Measurements from ENCODE around the gene UCK2.

UCK2 gene

DNA sequence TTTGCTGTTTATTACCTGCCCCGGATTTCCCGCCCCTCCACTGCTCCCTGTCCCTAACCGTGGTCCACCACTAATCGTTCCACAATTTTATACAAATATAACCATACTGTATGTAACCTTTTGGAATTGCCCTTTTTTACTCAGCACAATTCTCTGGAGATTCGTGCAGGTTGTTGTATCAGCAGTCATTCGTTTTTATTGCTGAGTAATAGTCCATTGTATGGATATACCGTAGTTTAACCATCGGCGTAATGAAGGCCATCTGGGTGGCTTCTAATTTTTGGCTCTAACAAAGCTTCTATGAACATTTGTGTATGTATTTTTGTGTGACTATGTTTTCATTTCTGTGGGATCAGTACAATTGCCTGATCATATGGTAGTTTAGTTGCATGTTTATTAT, 50.0 kb downstream of the UCK2 start:
- in situ Hi-C loops (cut with MboI; ENCODE audit: low sequenced_read_pairs) = no loop called here

- in situ Hi-C loops (cut with MboI; ENCODE audit: low sequenced_read_pairs) = no loop called here
These were observed 50.6 kb downstream of the UCK2 start for GRCh38 chr1:165877940-165878556.

GRCh38 chr1:165879946-165880345, 52.5 kb downstream of the UCK2 start:
- in situ Hi-C loops (cut with MboI; ENCODE audit: low sequenced_read_pairs) = no loop called here

- in situ Hi-C loops (cut with MboI; ENCODE audit: low sequenced_read_pairs) = no loop called here
These were observed 53.6 kb downstream of the UCK2 start for GRCh38 chr1:165880993-165881392.

DNA sequence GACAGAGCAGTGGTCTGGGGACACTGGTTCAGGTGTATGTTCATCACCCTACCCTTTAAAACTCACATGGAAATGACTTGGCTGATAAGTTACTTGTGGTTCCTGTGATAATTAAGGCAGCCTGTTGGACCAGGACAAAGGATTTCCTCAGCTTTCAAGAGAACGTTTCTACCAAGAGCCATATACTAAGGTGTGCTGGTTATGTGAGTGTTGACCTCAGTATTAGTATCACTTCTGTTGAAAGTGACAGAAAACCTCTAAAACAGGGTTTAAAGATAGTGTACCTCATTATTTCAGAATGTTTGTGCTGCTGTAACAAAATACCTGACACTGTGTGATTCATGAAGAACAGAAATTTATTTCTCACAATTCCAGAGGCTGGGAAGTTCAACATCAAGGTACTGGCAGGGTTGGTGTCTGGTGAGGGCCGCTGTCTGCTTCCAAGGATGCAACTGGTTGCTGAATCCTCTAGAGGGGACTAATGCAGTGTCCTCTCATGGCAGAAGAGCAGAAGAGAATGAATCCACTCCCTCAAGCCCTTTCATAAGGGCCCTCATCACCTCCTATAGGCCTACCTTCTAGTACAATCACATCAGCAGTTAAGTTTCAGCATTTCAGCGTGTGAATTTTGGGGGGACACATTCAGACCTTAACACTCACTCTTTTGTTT, 54.9 kb downstream of the UCK2 start:
- in situ Hi-C loops (cut with MboI; ENCODE audit: low sequenced_read_pairs) = no loop called here

- in situ Hi-C loops (cut with MboI; ENCODE audit: low sequenced_read_pairs) = no loop called here
These were observed 55.6 kb downstream of the UCK2 start for GRCh38 chr1:165883056-165883455.

DNA sequence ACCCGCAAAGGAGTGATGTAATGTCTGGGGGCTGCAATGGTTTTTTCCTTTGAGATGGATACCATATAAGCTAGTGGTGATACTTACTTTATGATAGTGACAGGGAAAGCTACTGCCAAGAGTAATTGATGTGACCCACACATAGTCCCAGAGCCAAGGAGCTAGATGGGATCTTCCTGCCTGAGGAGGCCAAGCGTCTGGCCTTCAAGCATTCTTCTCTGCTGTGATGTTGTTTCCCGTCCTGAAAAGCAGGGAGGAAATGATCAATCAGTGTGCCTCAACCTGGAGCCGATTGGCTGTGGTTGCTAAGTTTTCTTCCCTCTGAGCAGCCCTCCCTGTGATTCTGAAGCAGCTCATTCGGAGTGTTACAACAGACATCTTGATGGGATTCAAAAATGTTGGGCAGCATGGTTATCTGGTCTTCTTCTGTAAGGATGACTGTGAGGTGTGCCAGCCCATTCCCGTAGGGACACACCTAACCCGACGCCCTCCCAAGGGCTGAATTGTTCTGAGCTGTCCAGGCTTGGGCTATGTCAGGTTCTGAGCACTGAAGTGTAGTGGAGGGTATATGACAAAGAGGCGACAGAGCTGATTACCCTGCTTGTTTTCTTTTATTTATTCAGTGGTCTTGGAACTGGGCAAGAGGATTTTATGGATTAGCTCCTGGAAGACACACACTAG, 56.7 kb downstream of the UCK2 start:
- in situ Hi-C loops (cut with MboI; ENCODE audit: low sequenced_read_pairs) = no loop called here

DNA sequence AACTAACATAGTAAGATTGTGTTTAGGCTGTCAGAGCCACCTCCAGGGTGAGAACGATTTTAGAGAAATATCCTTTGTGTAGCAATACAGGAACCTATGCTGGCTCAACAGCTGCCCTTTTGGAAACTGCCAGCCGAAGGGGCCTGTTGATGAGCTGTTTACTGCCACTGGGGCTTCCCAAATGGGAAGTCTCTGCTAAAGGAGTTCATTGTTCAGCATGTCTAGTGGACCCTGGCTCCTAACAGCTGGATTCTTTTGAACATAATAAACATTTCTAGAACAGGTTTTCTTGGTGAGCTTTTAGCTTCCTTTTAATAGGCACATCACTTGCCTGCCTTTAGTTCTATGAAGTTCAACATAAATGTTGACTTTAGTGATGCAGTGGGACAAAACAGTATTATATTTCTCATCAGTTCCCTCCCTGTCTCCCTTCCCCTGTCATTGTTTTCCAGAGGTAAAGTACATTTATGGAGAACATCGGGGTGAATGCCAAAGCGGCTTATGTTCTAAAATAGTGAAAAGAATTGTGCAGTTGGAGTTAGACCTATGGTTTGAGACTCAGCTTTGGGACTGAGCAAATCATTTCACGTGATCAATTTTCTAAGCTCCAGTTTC, 57.4 kb downstream of the UCK2 start:
- in situ Hi-C loops (cut with MboI; ENCODE audit: low sequenced_read_pairs) = no loop called here

- in situ Hi-C loops (cut with MboI; ENCODE audit: low sequenced_read_pairs) = no loop called here
These were observed 57.9 kb downstream of the UCK2 start for GRCh38 chr1:165885305-165885694.

DNA sequence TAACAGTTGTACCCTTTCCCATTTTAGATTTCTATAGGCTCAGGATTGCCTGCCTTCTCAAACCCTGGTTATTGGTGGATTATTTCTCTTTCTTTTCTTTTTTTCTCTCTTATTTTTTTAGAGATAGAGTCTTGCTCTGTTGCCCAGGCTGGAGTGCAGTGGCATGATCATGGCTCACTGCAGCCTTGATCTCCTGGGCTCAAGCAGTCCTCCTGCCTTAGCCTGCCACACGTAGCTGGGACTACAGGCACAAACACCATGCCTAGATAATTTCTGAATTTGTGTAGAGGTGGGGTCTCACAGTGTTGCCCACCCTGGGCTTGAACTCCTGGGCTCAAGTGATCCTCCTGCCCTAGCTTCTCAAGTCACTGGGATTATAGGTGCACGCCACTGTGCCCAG, 58.8 kb downstream of the UCK2 start:
- in situ Hi-C loops (cut with MboI; ENCODE audit: low sequenced_read_pairs) = no loop called here

DNA sequence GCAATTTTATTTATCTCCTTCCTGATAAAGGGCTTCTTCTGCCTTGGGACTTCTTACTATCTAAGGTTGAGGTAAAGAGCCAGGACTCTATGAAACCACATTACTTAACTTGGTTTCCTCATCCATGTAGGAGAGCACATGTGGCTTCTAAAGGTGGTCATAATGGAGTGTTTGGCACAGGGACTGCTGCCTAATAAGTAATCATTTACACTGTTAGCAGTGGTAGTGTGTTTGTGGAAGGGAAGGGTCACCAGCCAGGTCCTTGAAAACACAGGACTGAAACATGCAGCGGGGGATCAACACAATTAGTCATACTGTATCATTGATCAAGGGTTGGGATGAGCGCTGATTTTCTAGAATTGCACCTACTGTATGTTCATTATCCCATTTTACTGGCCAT, 59.6 kb downstream of the UCK2 start:
- in situ Hi-C loops (cut with MboI; ENCODE audit: low sequenced_read_pairs) = no loop called here

- in situ Hi-C loops (cut with MboI; ENCODE audit: low sequenced_read_pairs) = no loop called here
These were observed 60.6 kb downstream of the UCK2 start for GRCh38 chr1:165887877-165888551.

GRCh38 chr1:165888552-165888920, 61.1 kb downstream of the UCK2 start:
- in situ Hi-C loops (cut with MboI; ENCODE audit: low sequenced_read_pairs) = no loop called here

- in situ Hi-C loops (cut with MboI; ENCODE audit: low sequenced_read_pairs) = no loop called here
These were observed 63.3 kb downstream of the UCK2 start for GRCh38 chr1:165890684-165891083.

GRCh38 chr1:165891111-165891860, 63.9 kb downstream of the UCK2 start:
- in situ Hi-C loops (cut with MboI; ENCODE audit: low sequenced_read_pairs) = no loop called here

DNA sequence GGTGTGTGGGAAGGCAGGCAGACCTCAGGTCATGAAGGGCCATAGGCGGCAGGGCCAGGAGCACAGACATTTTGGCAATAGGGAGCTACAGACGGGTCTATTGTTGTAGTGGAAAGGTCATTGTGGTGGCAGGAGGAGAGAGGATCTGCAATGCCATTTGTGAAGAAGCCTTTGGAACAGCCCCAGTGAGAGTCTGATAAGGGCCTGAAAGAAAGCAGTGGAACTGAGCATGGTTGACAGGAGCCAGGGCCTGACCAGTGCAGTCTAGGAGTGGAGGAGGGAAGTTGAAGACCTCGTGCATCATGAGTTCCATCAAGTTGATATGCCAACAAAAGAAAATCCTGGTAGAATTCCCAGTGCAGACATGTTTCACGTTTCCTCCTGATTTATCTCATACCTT, 65.5 kb downstream of the UCK2 start:
- in situ Hi-C loops (cut with MboI; ENCODE audit: low sequenced_read_pairs) = no loop called here

DNA sequence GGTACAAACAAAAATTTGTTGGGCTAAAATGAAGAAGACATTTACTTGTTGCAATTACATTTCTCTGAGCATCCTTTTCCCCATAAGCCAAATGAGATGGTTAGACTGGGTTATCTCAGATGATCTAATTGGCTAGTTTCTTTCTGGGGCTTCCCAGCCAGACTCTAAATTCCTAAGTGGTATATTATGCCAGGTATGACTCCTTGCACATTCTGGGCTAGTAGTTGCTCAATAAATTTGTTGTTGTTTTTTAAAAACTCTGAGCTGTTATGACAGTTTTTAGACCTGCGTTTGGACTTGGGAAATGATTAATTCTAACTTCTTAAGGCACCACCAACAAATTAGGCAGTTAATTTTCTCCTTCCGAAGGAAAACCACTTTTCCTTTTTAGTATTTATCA, 66.1 kb downstream of the UCK2 start:
- in situ Hi-C loops (cut with MboI; ENCODE audit: low sequenced_read_pairs) = no loop called here

- in situ Hi-C loops (cut with MboI; ENCODE audit: low sequenced_read_pairs) = no loop called here
These were observed 67.2 kb downstream of the UCK2 start for GRCh38 chr1:165894591-165894990.

DNA sequence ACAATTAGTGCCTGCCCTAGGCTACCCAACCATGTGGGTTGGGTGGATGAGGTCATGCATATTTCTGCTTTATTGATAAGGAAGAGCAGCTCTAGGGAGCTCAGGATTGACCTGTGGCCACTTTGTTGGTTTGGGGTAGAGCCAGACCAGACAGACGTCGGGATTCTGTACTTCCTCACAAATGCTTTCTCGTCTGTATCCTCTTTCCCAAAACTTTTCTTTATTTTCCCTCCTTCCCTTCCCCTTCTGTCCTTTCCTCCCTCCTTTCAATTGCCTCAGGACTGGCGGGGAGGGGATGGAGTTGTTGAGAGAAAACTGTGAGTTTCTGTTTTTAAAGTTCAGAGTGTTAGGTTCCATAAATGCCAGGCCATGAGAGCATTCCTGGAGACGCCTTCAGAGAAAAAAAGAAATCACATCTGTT, 68.0 kb downstream of the UCK2 start:
- in situ Hi-C loops (cut with MboI; ENCODE audit: low sequenced_read_pairs) = no loop called here

DNA sequence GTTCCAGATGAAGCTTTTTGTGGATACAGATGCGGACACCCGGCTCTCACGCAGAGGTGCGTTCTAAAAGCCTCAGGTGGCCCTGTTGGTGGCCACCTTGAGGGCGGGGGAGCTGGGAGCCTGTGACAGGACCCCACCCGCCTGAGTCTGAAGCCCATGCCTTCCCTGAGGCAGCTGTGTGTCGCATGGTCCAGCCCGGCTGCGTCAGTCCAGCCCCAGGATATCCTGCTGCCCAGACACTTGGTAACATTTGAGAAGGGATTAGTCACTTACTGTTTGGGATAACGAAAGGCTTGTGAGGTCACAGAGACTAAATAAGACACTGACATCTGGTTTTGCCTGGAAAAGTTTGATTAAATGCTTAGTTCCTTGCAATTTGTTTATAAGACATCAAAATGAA, 68.9 kb downstream of the UCK2 start:
- in situ Hi-C loops (cut with MboI; ENCODE audit: low sequenced_read_pairs) = no loop called here

Data from HL-60/S4 (cell line).